Measurements from ENCODE around the gene NCR2. TPM values are rescaled to one million over a fixed set of nuclear protein-coding genes. Genes with fewer than 3 reads are reported as not detected.

NCR2 gene
- total RNA-seq, 1 experiment from 2014 or later = not detected

- intact Hi-C loops (cut with micrococcal nuclease; ENCODE audit: unreplicated experiment) = no loop called here
- CTCF ChIA-PET = no interaction called here
Measured at GRCh38 chr6:41289815-41290214, 45.6 kb upstream of the NCR2 start.

GRCh38 chr6:41291717-41292116, 43.7 kb upstream of the NCR2 start:
- ChIA-PET CTCF (no interaction called here), POLR2A (no interaction called here)
- Histone ChIP-seq H3K27me3 (ENCODE audit: control insufficient read depth, insufficient read depth, low read length) (peaks cover 18% of the 10 kb centered on the region), H3K27ac (ENCODE audit: low read length) (no peak overlapping the region), H3K4me1 (ENCODE audit: control insufficient read depth, insufficient read depth, low read length) (no peaks in the 10 kb centered on the region), H3K9me3 (ENCODE audit: control insufficient read depth, insufficient read depth, low read depth, low read length) (no peaks in the 10 kb centered on the region), H3K4me3 (ENCODE audit: low read depth in 2 of 2, low read length in 2 of 2) (no peak overlapping the region), H3K36me3 (ENCODE audit: control insufficient read depth, insufficient read depth, low read length) (no peaks in the 10 kb centered on the region)
- intact Hi-C loops (cut with micrococcal nuclease; ENCODE audit: unreplicated experiment) (no loop called here), in situ Hi-C loops (cut with HindIII; ENCODE audit: low pct_unique_long_range_greater_than_20kb, low sequenced_read_pairs) (no loop called here)
- TF ChIP-seq REST (IDR thresholded peaks at IDR 0.05; ENCODE audit: insufficient read depth in 1 of 2, low read depth in 2 of 2, low read length in 1 of 2) = no peak
- no peak for TF ChIP-seq CTCF (IDR thresholded peaks at IDR 0.05)
- TF ChIP-seq SIN3A (IDR thresholded peaks at IDR 0.05; ENCODE audit: borderline replicate concordance, insufficient read depth, low read depth, low read length) = no peak
- no peak for TF ChIP-seq TCF7L2 (IDR thresholded peaks at IDR 0.05; ENCODE audit: low read depth, low read length)
- TF ChIP-seq POLR2AphosphoS5 (IDR thresholded peaks at IDR 0.05; ENCODE audit: low read depth, low read length) = no peak
- DNase-seq (ENCODE audit: low read depth, low spot score) (no peak), ATAC-seq (no peak)
- no TSS peak for BruUV-seq (replicated peaks)

More at GRCh38 chr6:41289815-41290214, 45.6 kb upstream of the NCR2 start:
- Histone ChIP-seq H3K27ac (ENCODE audit: low read length) (no peak overlapping the region), H3K4me1 (ENCODE audit: control insufficient read depth, insufficient read depth, low read length) (no peaks in the 10 kb centered on the region), H3K4me3 (ENCODE audit: low read depth in 2 of 2, low read length in 2 of 2) (no peak overlapping the region), H3K36me3 (ENCODE audit: control insufficient read depth, insufficient read depth, low read length) (no peaks in the 10 kb centered on the region), H3K9me3 (ENCODE audit: control insufficient read depth, insufficient read depth, low read depth, low read length) (no peaks in the 10 kb centered on the region), H3K27me3 (ENCODE audit: control insufficient read depth, insufficient read depth, low read length) (peaks cover 18% of the 10 kb centered on the region)
- POLR2A ChIA-PET = no interaction called here
- BruUV-seq (replicated peaks) = no TSS peak
- in situ Hi-C loops (cut with HindIII; ENCODE audit: low pct_unique_long_range_greater_than_20kb, low sequenced_read_pairs) = no loop called here
- no peak for ATAC-seq
- TF ChIP-seq SIN3A (IDR thresholded peaks at IDR 0.05; ENCODE audit: borderline replicate concordance, insufficient read depth, low read depth, low read length) (no peak), REST (IDR thresholded peaks at IDR 0.05; ENCODE audit: insufficient read depth in 1 of 2, low read depth in 2 of 2, low read length in 1 of 2) (no peak), POLR2AphosphoS5 (IDR thresholded peaks at IDR 0.05; ENCODE audit: low read depth, low read length) (no peak), CTCF (IDR thresholded peaks at IDR 0.05) (no peak), TCF7L2 (IDR thresholded peaks at IDR 0.05; ENCODE audit: low read depth, low read length) (no peak)
- no peak for DNase-seq (ENCODE audit: low read depth, low spot score)

Measured in Panc1 (cell line).